Middle frontal gyrus (tissue), 1 donor: ENCODE data around the gene NCS1.
"Not testable (repeated sequence)": the region's sequence is repeated elsewhere in the genome, so short reads cannot be mapped to it uniquely, and the experiment has no call there.

Experiments used
- DNase-seq: peaks from one replicate; pipeline ENCODE4 v3.0.0-alpha.2; 2015; ENCODE audit warnings: low spot score; ENCODE audit errors: extremely low spot score

The NCS1 gene

DNA sequence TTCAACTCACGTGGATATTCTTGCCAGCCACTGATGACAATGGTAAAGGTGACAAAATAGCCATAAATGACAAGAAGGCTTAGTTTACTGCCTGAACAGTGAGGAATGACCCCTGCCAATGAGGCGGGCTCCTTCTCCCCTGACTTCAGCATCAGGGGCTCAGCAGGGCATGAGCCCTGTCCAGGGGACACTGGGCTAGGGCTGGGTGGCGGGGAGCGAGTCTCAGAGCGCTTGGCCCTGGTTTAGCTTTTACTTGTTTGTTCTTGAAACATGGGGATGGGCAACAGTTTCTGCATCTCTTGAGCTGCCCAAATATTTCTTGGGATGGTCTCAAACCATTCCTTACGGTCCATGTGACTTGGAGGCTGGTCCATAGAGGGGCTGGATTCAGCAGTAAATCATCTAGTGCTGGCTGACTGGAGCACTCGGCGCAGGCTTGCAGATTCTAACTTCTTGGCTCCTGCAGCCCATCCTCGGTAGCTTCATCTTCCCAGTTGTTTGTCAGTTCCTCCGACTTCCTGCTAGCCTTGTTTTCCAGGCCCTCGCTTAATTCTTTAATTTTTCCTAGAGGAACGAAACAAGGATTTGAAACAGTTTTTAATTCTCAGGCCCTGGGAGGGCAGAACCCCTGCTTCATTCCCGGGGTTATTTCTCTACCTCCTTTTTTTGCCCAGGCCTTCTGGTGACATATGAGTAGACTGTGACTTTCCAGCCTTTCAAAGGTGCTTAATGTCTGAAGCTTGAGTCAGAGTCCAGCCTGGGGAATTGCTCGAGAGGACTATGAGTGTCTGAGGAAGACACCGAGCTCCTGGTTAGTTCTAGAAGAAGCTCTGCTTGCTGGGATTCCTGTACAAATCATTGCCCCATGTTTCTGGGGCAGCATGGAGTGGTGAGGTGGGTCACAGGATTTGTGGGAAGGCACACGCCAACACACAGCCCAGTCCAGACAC, 88.9 kb downstream of the NCS1 start:
- DNase-seq = no peak

DNA sequence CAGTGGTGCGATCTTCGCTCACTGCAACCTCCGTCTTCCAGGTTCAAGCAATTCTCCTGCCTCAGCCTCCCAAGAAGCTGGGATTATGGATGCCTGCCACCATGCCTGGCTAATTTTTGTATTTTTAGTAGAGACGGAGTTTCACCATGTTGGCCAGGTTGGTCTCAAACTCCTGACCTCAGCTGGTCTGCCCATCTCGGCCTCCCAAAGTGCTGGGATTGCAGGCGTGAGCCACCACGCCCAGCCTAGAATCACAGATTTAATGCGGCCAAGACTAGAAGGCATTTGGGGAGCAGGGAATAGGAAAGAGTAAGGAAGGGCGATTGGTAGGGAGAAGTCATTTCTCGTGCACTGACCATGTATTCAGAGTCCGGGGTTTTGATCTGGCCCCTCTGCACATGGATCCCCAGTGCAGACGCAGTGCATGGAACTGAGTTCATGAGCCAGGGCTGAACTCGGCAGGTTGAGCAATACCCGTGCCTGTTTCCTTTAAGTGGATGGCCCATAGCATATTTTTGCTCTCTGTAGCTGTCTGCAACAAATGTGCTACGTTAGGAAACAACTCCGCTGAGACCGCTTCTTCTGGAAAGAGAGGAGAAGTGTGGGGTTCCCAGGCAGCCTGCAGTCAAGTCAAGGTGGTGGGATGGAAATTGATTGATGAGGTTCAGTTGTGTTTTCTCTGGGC, 90.0 kb downstream of the NCS1 start:
- no peak for DNase-seq

- no peak for DNase-seq
These were observed 90.6 kb downstream of the NCS1 start for GRCh38 chr9:130262771-130263170.

DNA sequence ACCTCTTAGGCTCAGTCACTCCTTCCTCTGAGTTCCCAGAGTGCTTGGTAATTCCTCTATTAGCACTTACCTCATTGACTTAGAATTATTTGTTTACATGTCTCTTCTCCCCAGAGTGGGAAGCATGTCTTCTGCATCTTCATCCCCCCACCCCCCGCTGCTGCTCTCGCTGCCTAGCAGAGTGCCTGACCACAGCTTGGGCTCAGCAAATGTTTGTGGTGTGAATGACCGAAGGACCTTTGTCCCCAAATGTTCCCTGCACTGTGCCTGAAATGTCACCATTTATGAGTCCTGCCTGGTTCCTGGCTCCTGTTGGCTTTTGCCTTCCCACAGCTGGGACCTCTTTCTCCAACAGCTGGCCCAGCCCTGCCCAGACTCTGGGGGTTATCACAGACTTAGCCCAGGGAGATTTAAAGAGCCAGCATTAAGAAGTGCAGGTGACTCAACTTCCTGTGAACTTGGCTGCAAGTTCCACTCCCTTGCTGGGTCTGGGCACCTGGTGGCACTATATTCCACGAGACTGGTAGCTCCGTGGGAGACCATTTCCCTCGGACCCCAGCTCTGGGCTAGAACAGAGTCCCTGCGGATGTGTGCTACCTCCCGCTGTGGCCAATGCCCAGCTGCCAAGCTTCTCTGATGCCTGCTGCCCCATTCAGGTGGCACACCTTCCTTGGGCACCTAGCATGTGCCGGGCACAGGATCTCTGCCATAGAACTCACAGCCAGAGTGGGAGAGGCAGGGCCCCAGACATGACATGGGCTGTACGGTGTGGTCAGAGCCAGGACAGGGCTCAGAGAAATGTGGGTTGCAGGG, 91.6 kb downstream of the NCS1 start:
- DNase-seq = no peak

DNA sequence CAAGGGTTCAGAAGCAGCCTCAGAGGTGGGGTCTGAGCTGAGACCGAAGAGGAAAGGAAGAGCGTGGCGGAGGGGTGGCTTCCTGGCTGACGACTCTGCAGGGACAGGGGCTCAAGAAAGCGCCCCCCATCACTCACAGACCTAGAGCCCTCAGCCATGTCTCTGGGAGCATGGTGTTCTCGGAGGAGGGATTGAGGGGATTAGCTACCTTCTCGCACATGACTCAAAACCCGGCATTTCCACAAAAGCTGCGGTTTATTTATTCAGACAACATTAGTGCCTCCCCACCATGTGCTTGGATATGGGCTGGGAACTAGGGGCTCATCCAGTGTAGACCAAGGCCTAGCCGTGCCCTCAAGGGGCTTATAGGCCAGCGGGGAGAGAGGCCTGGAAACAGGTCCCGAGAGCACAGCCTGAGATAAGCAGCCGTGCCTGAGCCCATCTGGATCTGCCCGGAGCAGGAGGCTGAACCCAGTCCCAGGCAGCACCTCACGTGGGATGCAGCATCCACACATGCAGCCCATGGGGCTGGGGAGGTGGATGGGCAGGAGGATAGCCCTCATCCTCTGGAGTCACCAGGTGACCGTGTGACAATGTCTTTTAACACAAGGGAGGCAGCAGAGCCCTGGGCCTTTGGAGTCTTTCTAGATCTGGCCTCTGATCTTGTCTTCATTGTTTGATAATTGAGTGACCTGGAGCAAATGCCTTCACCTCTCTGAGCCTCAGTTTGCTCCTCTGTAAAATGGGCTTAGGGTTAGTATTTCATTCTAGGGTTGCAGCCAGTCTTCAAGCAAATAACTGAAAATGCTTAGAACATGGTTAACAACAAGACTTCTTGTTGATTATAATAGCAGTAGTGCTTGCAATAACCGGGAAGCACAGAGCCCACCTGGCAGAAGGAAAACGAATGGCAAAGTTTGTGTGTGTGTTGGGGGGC, 92.5 kb downstream of the NCS1 start:
- no peak for DNase-seq

GRCh38 chr9:130265431-130266235, 93.4 kb downstream of the NCS1 start, which contains the start of gene HMCN2:
TSS of gene HMCN2 (plus strand) at chr9:130265760. CDS start at chr9:130265879, 119 bp downstream.
- DNase-seq = no peak

DNA sequence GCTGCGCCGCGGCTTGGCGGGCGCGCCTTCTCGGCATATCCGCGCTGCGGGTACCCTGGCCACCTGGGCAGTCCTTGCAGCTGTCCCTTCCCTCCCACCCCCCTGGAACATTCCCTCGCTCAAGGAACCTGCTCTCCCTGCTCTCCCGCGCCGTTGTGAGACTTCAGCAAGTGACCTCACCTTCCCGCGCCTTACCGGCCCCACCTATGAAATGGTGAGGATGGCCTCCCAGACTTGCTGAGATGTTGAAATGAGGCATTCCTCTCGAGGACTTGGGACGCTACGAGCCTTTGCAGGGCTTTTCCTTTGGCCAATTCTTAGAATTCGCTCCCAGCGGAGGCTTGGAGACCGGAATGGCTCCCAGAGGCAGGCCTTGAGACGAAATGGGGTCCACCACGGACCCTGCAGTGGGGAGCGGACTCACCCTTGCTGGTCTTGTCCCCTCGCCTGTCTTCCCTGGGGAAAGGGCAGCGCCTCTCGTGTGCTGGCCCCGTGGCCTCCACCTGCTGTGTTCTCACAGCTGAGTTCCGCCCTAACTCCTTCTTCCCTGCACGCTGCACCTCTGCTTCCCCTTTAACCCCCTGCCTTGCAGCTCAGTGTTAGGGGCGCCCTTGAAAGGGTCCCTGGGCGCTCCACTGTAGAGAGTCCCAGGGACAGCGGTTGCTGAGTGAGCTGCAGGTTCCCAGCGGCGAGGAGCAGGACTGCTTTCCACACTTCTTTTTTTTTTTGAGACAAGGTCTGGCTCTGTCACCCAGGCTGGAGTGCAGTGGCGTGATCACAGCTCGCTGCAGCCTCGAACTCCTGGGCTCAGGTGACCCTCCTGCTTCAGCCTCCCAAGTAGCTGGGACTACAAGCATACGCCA, 94.3 kb downstream of the NCS1 start:
- no peak for DNase-seq

DNA sequence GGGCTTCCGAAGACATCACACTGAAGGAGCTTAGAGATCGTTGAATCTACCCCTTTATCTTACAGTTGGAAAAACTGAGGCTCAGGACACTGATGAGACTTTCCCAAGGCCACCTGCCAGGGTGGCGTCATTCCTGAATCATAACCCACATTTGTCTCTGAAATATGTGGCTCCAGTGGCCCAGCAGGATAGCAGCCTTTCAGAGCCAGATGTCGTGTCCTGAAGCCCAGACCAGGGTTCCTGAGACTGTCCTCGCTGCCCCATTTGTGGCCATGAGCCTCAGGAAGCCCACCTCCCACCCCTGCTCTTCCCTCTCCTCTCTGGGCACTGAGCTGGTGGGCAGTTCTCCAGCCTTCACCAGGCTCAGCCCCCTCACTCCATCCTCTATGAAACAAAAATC, 95.7 kb downstream of the NCS1 start:
- no peak for DNase-seq

DNA sequence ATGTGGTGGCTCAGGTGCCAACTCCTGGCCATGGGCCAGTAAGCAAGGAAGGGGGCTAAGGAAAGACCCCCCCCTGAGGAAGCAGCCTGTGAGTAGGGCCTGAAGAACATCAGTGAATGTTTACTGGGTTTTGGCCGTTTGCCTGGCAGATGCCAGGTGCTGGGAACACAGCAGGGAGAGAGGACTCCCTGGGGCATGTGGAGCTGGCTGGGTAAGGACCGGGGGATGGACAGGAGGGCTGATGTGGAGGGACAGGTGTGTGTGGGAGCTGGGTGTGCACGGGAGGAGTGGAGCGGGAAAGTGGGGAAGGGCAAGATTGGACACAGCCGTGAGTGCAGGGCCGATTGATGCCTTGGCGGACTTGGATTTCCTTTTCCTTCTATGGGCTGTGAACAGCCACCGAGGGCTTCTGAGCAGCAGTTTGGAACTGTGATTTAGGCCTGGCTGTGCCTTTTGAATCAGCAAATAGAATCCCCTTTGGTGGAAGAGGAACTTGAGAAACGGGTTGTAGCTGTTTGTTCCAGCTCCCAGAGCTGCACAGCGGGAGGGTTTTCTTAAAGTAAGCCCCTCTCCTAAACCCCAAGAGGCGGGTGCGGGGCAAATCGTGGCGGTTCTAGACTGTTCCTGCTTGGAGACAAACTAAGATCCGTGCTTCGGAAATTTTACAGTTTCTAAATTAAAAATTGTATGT, 96.5 kb downstream of the NCS1 start:
- DNase-seq = no peak

DNA sequence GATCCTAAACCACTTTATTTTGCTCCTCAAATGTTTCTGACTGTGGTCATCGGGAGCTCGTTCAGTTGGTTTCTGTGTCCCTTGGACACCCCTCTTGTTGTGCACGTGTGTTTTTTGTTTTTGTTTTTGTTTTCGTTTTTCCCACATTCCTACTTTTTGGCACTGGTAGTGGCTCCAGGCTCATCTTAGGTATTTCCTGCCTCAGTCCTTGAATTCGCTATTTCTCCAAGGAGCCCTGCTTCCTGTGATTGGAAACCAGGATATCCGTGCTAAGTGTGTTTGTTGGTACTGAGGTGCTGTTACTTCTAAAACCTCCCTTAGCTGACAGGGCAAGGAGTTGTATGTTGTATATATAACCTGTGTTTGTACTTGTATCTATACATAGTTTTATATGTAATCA, 99.3 kb downstream of the NCS1 start:
- DNase-seq = no peak

DNA sequence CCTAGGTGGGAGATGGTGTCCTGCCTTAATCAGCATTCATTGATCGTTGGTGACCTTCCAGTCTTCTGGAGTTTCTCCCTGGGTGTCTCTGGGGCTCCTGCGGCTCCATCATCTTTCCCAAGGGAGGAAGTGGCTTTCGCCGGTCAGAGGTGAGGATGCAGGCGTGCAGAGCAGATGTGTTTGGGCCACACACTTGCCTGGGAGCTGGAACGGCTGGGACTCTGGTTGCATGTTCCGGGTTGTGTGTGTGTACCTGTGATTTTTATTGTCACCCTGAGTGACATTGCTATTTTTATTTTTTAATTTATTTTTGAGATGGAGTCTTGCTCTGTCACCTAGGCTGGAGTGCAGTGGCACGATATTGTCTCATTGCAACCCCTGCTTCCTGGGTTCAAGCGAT, 103.0 kb downstream of the NCS1 start:
- no peak for DNase-seq

GRCh38 chr9:130276121-130276520, 103.9 kb downstream of the NCS1 start:
- no peak for DNase-seq

GRCh38 chr9:130276955-130277354, 104.8 kb downstream of the NCS1 start:
- no peak for DNase-seq

- DNase-seq = not testable (repeated sequence)
These were observed 105.3 kb downstream of the NCS1 start for GRCh38 chr9:130277525-130277924.

GRCh38 chr9:130283539-130284248, 111.5 kb downstream of the NCS1 start:
- DNase-seq = no peak

DNA sequence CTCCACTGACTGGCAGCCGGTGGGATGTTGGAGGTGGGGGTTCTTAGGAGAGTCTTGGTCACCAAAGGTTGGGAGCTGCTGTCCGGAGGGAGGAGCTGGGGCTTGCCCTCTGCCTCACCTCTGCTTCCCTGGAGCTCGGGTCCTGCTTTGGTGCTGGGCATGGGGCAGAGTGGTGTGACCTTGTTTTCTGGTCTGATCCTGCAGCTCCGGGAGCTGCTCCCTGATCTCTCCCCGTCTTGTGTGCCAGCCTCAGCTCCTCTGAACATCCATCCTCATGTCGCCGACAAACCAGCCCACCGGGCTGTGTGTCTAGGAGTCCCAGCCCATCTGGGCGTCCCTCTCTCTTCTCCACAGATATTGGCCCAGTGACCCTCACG, 112.0 kb downstream of the NCS1 start:
- no peak for DNase-seq

GRCh38 chr9:130284690-130285089, 112.5 kb downstream of the NCS1 start:
- no peak for DNase-seq

DNA sequence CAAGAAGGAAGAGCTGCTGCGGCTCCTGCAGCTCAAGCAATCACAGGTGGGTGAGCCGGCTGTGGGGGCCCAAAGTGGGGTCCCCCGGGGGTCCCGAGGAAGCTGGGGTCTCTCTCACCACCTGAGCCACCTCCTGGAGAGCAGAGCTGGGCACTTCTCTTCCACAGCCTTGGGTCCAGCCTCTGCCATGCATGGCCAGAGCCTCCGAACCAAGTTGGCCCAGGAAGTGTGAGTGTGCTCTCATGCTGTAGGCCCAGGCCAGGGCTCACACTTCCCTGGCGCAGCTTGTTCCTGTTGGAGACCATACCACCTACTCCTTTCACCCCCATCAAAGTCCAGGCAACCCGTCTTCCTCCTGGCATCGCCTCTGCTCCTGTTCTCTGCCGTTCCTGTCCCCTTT, 113.1 kb downstream of the NCS1 start:
- no peak for DNase-seq
